SIG-M5 (cell line): ENCODE measurements around the gene RORC.
"Not testable (repeated sequence)": the region's sequence is repeated elsewhere in the genome, so short reads cannot be mapped to it uniquely, and the experiment has no call there.

Experiments used
- DNase-seq: peaks from one replicate; lab custom pipeline; 2025; lab: John Stamatoyannopoulos, UW

The RORC gene

DNA sequence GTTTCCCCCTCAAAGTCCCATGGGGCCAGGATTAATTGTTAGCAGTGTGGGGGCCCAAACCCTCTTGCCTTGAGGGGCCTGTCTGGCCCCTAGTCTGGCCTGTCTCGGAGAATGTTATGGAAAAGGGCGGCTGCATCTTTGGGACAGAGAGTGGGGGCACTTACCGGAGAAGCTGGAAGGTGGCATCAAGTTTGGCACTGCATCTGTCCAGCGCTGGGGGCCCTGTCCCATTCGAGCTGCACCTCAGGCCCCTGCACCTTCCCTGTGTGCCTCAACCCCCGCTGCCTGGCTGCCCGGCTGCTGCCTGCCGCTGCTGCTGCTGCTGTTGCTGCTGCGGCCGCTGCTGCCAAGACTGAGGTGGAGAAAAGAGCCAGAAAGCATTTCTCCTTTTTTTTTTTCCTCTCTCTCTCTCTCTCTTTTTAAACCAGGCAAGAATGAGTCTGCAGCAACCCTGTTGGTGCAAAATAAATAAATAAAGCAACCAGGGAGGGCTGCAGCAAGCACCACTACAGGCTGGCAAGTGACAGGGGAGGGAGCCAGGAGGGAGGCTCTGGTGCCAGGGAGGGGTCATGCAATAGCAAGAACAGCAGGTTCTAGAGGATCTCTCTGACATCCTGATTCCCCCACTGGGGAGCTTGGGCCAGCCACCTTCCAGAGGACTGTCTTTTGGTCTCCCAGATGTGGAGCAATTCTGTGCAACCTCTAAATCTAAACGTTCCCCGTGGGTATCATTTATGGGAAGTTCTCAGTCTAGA is 26.4 kb downstream of the RORC start, which contains the start of gene LINGO4:
LINGO4 (minus strand) TSS at position 354 of the 755 bp plus-strand sequence. CDS start 2,715 bp downstream, outside the sequence.
- no peak for DNase-seq

DNA sequence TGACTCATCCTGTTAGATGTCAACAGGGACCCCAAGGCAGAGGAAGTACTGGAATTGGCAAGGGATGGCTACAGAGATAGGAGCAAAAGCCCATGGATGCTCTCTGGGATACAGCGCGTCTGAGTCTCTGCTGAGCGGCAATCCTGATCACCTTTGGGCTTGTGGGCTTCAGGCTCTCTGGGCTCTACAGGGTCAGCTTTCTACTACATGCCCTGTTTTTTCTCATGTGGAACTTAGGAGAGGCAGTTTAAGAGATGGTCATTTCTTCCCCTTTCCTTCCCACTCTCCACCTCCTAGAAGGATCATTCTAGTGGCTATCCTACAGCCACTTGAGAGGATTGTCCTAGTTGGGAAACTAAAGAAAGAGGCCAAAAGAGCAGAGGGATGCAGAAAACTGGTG is 27.7 kb downstream of the RORC start:
- no peak for DNase-seq

DNA sequence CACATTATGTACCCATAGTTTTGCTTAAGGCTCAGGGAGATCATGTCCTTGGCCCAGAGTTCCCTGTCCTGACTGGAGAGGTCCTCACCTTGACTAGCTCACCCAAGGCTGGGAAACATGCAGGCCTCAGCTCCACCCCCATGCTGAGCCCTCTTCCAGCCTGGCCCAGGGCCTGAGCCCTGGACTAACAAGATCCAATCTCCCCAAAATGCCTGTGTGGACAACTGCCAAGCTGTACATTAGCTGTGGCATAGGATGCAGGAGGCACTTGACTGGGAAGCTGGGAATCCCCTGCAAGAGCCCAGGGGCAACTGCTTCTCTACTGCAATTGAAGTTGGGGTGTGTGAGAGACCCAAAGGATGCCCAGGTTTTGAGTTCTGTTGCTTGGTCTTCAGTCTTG is 28.4 kb downstream of the RORC start:
- DNase-seq: no peak

DNA sequence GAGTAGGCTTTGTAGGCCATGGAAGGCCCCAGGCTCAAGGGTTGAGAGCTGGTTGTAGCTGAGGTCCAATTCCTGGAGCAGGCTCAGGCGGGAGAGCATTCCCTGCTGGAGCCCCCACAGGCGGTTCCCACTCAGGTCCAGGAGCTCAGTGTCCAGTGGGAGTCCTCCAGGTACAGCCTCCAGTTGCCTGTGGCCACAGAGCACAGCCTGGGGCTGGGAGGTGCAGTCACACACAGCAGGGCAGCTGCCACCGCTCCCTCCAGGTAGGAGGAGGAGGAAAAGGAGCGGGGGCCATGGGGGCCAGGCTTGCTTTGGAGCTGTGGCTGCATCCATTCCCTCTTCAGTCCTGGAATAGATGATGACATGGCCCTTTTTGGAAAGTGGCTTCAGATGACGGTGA is 29.2 kb downstream of the RORC start:
- no peak for DNase-seq

DNA sequence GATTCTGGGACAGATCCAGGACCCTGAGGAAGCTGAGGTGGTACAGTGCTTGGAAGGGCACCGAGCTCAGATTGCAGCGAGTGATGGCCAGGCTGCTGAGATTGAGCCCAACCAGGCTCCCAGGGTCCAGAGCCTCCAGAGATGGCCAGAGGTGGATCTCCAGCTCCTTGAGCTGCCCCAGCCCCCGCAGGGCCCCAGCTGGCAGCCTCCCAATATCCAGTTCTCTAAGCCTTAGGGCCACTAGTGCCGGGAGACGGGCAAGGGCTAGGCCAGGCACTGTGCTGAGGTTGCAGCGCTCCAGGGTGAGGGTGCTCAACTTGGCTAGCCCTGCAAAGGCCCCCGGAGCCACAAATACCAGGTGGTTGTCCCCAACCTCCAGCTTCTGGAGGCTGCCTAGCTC is 29.8 kb downstream of the RORC start:
- no peak for DNase-seq

DNA sequence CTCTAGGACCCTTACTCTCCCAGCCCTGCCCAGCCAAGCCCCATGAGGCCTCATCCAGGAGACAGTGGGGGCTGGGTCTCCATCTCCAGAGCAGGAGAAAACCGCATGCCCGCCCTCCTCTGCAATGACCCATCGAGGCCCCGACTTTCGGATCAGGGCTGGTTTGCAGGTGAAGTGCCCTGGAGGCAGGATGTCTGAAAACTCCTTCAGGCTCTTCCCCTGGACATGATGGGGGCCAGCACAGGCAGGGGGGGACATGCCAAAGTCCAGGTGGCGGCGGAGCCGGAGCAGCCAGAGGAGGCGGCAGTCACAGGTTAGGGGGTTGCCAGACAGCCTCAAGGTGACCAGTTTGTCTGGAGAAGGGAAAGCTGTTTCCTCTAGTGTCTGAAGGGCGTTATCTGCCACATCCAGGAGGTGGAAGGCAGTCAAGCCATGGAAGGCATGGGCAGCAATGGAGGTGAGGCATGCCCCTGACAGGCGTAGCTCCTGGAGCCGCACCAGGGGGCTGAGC is 30.2 kb downstream of the RORC start:
- DNase-seq: no peak

DNA sequence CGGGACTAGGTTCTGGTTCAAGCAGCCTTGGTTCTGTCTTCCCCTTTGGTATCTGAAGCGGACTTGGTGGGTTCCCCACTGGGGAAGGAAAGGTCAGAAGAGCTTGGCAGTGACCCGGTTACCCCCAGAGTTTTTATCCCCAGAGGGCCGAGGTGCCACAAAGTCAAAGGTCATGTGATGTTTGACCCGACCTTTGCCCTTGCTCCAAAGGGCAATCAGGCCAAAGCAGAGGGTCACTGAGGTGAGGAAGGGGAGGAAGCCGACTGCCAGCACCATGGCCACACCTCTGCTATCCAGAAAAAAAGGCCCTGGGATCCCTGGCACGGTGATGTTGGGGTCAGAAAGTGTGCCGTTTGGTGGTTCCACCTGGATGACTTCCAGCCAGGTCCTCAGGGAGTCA is 30.8 kb downstream of the RORC start:
- no peak for DNase-seq

DNA sequence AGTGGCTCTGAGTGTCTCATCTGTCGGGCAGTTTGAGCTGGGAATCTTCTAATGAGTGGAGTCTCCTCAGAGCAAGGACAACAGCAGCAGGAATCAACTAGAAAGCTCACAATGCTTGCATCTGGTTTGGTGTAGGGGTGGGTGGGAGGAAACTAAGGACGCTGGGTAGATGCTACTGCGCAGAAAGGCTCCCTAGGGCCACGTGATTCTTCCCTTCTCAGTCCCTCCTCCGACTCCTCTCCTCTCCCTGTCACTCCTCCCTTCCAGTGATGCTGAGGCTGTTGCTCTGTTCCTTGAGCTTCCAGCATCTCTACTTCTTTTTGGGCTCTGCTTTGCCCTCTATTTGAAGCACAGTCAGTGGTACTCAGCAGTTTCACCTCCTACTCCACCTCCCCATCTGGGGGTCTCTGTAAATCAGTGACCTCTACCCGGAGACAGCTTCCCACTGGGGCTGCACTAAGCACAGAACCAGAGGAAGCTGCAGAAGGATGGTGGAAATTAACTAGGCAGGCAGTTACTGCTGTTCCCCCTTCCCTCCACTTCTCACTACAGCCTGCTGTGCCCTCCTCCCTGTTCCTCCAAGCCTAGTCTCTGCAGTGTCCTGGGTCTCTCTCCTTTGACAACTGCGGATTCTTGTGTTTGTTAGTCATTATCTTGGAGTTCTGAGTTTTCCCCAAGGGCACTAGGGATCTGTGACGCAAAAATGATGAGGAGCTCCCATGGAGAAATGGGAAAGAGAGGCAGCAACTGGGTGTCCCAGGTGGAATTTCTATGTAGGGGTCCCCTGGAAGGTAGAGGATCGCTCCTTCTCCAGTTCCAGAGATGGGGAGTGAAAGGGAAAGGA is 32.2 kb downstream of the RORC start:
- DNase-seq: no peak

DNA sequence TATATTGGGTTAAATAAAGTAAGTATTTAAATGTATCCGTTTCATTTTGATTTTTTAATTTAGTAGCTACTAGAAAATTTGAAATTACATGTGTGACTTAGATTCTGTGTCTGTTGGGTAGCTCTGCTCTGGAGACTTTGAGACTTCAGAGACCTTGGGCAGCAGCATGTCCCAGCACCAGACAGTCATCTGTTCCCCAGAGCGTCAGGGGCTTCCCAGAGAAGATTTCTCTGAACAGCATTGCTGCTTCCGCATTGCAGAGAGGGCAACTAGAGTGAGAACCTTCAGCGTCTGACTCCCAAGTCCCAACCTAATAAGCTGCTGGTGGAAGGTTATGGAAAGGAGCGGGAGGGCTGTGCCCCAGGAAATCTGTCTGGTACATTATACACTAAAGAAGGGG is 33.0 kb downstream of the RORC start:
- DNase-seq: no peak

DNA sequence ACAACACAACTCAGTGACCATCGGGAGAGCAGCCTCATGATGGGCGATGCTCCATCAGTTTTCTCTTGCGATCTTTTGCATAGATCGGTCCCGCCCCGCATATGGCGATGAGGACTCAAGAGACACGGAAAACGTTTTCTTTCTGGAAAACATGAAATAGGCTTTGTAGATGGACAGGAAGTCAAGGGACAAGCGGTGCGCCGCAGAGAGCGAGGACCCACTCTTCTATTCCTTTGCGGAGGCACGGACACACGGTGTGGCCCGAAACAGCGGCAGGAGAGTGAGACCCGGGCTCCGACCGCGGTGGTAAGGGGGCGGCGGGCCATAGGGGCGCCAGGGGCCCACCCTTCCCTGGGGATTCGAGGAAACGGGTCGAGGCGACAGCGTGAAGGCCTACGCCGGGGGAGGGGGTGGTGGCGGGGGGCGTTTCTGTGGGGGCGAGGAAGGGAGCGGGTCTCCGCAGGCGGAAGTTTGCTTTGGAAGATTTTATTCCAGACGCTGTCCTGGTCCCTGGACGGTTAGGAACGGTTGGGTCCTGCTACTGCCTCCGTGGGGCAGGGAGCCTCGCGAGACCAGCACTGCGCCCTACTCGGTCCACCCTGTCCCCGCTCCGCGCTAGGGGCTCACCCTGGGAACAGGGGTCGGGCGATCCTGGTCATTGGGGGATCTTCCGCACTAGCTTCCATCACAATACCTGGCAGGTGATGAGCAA is 40.5 kb downstream of the RORC start:
- no peak for DNase-seq

DNA sequence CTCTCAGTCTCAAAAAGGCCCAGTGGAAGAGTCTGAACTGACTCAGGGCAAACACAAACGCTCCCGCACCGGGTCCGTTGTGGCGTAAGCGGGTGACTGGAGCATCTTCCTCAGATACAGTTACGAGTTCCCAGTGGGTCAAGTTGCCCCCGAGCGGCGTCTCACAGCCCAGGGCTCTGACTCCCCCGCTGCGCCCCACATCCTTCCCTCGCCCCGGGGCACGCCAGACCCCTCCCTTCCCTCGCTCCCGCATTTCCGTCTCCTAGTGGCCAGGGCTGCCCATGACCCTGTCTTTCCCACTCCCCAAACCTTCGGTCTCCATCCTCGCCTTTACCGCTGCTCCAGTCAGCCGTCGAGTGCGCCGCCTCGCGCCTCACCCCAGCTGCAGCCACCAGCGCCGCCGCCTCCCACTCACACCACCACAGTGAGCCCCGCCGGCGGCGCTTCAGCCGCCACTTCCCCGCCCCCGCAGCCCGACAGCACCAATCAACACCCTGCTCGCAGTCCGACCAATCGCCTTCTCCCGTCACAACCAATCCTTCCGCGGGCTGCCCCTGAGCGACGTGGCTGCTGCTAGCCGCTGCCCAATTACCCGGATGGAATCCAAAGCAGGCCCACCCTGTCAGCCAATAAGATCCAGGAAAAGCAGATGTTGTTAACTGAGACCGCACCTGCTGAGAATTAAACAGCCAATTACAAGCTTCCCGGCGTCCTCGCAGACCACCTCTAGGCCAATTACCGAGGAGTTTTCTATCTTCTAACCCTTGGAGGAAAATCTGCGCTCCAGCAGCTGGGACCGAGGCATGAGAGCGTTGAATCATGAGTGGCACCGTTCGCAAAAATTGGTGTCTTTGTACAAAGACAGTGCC is 41.3 kb downstream of the RORC start, which contains the start of gene TDRKH:
TDRKH (minus strand) TSS at position 430 of the 869 bp plus-strand sequence. CDS start 7,478 bp downstream, outside the sequence.
- DNase-seq: peak; percentile 100

DNA sequence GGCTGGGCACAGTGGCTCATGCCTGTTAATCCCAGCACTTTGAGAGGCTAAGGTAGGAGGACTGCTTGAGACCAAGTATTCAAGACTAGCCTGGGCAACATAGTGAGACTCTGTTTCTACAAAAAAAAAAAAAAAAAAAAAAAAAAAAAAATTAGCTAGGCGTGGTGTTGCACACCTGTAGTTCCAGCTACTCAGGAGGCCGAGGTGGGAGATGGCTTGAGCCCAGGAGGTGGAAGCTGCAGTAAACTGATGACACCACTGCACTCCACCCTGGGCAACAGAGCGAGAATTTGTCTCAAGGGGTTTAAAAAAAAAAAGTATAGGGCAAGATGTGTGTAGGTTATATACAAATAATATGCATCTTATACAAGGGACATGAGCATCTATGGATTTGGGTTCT is 43.9 kb downstream of the RORC start:
- no peak for DNase-seq

DNA sequence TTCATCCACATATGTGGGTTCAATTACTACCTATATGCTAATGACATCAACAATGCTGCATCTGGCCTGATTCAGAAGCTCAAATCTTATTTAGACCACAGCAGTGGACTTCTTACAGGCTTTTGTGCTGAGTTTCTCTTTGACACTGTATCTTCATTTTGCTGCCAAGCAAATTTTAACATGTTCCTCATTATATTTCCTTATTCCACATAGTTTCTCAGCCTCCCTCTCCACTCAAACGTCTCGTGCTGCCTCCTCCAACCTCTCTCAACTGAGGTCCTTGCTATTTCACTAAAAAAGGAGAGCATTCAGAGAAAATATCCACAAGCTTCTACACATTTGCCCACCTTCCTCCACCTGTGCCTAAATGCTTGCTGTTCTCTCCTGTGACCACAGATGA is 47.8 kb downstream of the RORC start:
- no peak for DNase-seq

DNA sequence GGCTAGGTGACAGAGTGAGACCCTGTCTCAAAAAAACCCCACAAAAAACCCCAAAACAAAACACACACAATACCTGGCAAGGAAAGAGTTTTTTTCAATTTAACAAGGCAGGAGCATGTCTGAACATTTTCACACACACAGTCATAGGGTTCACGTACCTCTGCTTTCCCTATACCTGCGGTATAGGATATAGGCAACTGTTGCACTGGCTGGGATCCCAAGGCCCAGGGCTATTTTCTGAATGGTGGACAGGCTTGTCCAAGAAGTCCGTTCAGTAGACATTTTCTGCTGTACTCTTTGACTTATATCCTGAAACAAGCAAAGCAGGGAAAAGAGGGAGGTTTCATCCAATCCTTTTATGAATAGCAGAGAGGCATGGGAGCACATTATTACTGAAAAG is 48.9 kb downstream of the RORC start:
- DNase-seq: no peak

DNA sequence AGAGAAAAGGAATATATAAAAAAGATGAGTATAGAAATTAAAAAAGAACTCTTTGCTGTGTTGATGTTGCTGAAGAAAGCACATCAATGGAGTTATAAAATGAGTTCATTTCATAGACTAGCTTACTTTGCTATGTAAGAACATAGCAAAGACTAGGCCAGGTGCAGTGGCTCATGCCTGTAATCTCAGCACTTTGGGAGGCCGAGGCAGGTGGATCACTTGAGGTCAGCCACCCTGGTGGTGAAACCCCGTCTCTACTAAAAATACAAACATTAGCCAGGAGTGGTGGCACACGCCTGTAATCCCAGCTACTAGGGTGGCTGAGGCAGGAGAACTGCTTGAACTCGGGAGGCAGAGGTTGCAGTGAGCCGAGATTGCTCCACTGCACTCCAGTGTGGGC is 49.6 kb downstream of the RORC start:
- DNase-seq: not testable (repeated sequence)

DNA sequence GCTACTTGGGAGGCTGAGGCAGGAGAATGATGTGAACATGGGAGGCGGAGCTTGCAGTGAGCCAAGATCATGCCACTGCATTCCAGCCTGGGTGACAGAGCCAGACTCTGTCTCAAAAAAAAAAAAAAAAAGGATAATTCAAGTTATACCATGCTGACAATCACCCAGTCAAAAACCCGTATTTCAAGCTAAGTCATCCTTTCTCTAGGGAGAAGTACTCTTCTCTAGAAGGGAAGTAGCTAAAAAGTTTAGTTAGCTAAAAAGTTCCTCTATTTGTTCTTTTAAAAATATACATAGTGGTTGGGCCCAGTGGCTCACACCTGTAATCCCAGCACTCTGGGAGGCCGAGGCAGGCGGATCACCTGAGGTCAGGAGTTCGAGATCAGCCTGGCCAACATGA is 50.9 kb downstream of the RORC start:
- not testable (repeated sequence) for DNase-seq

DNA sequence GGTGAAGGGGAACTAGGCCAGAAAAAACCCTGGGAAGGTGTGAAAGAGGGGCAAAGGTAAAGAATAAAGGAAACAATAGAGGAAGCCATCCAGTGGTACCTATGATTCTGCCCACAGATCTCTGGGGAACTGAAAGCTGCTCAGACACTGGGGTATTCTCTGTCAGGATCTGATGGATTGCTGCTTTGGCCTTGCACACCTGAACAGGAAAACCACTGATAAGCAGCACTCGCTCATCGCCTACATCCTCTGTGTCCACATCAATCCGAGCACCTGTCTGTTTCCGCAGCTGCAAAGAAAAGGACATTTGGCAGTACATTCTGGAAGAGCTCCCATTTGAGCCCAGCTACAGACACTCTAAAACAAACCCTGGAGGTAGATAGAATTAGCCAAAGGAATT is 51.8 kb downstream of the RORC start:
- no peak for DNase-seq

DNA sequence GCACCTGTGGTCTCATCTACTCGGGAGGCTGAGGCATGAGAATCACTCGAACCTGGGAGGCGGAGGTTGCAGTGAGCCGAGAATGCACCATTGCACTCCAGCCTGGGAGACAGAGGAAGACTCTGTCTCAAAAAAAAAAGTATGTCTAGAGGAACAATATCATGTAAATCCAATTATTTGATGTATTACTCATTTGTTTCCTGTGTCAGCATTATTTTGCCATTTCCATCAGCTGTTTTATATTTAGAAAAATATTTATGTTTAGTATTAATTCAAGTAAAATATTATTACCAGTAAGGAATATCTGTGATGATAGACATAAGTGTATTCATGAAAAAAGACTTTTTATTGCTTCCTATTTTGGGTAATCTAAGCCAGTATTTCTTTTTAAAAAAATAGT is 54.3 kb downstream of the RORC start:
- DNase-seq: no peak

DNA sequence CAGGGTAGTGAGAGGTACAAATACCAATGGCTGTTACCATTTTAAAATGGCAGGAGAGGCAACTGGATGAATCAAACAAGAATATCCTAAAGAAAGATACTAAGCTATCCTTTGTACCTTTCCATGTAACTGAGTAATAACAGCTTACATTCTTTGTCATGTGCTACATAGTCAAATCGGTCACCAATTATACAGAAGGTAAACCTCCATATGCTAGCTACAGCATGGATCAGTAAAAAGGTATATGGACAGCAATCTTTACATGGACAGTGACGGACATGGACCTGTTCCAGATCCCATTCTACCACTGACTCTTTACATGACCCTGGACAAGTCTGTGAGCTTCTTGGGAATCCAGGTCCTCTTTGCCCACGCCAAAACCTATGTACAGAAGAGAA is 54.9 kb downstream of the RORC start:
- DNase-seq: no peak

DNA sequence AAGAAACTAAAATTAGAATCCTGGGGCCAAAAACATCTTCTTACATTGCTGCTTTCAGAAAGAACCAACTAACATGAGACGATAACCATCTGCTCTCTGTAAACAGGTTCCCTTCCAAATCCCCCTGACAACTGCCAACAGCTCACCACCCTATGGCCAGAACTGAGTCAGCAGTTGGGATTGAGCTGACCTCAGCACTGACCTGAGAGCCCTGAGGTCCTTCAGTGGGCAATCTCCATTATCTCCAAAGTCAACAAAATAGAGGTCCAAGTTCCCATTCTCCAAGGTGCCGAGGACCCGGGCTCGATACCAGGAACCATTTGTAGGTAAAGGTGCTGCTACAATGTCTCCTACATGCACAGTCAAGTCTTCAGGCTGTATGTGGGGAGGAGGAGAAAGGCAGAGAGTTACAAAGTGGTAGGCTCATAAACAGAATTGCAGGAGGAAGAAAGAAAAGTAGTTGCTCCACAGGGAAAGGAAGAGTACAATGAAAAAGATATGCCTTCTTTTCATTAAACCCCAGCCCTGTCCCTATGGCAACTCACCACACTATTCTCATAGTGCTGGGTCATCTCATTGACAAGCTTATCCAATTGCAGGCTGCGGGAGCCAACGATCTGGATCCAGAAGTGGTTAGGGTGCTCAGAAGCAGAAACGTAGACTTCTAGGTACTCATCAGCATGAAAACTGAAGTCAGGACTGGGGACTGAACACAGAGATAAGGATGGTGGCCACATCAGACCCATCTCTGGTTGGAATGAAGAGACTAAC is 55.5 kb downstream of the RORC start:
- DNase-seq: no peak
